GM21825 (cell line): ENCODE data around the gene SDR42E2.
"Not testable (repeated sequence)": the region's sequence is repeated elsewhere in the genome, so short reads cannot be mapped to it uniquely, and the experiment has no call there.

ENCODE experiments used
- ATAC-seq: cut with Tn5 transposase; IDR thresholded peaks from one replicate; pipeline ENCODE4 v1.9.1; 2021; ENCODE audit warnings: mild to moderate bottlenecking, moderate library complexity; ENCODE audit not compliant: unreplicated experiment

The SDR42E2 gene

DNA sequence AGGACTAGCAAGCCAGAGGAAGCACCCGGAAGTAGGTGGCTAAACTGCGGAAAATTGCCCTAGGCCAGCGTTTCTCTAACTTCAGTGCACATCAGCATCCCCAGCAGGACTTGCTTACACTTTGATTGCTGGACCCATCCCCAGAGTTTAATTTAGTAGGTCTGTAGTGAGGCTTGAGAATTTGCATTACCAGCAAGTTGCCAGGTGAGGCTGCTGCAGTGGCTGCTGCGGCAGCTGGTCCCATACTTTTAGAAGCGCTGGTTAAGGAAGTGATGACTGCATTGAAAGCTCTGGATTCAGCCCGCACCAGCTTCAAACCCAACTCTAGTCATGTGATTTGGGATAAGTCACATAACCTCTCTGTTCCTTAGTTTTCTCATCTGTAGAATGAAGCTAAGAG, 48.0 kb downstream of the SDR42E2 start:
- ATAC-seq: no peak

DNA sequence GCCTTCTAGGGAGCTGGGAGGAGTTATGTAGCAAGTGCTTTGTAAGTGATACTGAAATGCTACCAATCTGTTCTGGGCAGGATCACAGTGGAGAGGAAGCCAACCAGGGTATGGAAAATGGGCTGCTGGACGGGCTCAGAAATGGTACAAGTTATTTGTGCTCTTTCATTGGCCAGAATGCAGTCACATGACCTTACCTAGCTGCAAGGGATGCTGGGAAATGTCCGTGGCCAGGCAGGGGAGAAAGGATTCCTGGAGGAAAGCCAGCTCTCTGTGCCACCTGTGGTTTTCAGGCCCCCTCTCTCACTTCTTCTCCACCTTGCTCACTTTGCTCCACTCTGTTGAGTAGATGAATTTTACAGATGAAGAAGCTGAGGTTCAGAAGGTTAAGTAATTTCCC, 48.5 kb downstream of the SDR42E2 start:
- no peak for ATAC-seq

DNA sequence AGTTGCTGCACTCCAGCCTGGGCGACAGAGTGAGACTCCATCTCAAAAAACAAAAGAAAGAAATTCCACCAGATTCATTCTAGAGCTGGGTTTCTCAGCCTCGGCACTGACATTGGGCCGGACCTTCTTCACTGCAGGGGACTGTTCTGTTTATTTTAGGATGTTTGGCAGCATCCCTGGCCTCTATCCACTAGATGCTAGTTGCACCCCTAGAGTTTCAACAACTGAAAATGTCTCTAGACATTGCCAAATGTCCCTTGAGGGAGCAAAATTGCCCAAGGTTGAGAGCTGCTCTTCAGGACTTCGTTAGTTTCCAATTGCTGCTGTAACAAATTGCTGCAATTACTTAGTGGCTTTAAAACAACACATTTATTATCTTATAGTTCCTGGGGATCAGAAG, 50.9 kb downstream of the SDR42E2 start:
- ATAC-seq: no peak

DNA sequence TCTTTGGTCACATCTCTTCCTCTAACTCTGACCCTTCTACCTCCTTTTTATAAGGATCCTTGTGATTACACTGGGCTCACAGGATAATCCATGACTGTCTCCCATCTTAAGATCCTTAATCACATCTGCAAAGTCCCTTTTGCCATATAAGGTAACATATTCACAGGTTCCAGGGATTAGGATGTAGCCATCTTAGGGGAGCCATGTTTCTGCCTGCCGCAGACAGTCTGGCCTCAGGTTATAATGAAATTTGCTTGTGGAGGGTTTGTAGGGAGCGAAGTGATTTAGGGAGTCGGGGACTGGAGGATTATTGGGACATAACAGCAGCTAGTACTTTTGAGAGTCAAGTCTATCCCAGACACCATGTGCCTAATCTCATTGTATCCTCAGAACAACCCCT, 51.5 kb downstream of the SDR42E2 start:
- no peak for ATAC-seq

DNA sequence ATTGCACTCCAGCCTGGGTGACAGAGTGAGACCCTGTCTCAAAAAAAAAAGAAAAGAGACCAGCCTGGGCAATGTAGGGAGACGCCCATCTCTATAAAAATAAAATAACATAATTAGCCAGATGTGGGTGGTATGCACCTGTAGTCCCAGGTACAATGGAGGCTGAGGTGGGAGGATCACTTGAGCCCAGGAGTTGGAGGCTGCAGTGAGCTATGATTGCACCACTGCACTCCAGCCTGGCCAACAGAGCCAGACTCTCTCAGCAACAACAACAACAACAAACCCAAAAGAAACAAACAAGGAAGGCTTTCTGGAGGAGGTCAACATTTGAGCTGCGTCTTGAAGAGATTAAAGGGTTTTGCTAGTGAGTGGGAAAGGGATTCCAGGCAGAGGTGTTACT, 52.1 kb downstream of the SDR42E2 start:
- no peak for ATAC-seq

DNA sequence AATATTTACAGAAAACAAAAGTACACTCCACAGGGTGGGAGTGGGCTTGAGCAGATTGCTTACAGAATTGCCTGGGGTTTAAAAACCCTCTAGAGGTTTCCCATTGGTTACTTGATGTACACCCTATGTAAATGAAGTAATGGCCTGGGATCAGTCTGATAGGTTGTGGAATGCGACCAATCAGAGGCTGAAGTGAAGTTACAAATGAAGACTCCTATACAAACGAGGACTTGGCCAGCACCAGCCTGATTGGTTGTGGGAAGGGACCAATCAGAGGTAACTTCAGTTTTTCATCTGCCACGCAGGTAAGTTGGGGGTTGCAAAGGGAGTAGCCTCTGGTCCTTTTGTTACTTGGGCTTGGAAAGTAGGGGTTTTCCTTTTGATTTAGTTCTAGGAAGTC, 52.6 kb downstream of the SDR42E2 start:
- no peak for ATAC-seq

DNA sequence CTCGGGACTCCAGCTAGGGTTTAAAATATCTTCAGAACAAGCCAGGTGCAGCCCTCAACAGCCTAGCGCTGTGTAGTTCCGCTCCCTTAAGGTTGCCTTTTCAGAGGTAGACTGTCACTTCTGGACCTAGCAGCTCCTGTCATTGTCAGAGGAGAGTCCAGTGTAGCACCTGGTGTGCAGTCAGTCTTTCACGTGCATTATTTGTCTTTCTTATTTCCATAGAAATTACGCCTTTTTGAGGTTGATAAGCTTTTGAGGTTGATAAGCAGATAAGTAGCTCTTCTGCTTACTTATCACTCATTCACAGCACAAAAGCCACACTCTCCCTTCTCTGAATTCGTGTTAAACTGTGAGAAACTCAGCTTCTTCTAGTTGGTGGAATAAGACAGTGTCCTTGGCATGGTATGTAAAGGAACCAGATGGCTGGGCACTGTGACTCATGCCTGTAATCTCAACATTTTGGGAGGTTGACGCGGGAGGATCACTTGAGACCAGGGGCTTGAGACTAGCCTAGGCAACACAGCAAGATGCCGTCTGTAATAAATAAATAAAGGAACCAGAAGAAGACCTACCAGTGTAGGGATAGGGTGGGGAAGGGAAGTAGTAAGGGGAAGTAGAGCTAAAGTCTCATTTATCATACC, 54.0 kb downstream of the SDR42E2 start:
- no peak for ATAC-seq

DNA sequence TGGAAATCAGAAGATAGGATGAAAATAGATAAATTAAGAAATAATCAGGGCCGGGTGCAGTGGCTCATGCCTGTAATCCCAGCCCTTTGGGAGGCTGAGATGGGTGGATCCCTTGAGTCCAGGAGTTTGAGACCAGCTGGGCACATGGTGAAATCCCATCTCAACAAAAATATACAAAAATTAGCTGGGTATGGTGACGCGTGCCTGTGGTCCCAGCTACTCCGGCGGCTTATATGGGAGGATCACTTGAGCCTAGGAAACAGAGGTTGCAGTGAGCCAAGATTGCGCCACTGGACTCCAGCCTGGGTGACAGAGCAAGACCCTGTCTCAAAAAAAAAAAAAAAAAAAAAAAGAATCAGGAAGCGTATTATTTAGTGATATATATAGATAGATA, 54.5 kb downstream of the SDR42E2 start:
- ATAC-seq: not testable (repeated sequence)

DNA sequence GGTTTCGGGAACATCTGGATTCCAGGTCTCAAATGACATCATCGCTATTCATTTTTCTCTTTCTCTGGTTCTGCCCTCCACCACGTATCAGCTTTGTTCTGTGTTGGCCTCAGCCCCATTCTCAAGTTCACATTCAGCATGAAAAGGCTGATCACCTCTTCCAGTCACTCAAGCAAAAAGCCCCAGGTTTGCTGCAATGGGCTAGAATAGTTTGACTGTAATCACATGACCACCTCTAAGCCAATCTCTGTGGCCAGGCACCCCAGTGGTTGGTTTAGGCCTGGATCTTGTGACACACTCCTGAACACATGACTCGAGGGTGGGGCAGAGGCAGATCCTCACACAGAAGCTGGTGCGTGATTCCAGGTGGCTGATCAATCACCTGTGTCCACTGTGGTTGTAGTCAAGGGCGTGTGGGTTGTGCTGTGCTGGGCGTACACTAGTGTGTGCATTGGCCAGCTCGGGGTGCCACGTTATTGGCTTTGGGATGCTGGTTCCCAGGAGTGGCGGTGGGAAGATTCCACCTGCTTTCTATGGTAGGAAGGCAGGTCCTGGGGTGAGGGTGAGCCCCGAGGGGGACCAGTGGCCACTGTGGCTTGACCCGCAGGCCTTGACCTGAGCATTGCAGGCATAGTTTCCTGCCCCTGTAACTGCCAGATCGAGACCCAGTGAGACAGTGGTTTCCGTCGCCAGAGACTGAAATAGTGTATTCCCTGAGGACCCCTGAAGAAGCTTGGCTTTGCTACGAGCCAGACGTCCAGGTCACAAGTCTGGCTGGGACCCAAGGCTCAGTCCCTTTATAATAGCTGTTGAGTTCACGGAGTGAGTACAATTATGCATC, 55.8 kb downstream of the SDR42E2 start:
- peak; percentile 77 for ATAC-seq

DNA sequence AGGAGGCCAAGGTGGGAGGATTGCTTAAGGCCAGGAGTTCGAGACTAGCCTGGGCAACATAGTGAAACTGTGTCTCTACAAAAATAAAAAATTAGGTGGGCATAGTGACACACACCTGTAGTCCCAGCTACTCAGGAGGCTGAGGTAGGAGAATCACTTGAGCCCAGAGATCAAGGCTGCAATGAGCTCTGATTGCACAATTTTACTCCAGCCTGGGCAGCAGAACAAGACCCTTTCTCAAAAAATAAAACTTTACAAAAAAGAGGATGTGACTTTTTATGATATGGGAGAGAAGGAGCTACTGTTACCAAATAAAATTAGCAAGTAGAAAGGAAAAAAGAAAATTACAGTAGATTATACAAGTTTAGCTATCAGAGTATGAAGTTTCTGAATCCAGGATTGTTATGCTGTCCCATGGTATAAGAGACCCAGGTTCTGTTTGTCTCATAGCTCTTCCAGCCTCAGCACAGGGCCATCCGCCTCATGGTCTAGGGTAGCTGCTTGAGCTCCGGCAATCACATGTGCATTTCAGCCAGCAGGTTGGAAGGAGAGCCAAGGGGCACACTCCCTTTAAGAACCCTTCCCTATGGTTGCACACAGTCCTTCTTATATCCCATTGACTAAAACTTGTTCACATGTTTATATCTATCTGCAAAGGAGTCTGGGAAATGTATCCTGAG, 57.2 kb downstream of the SDR42E2 start:
- ATAC-seq: no peak

DNA sequence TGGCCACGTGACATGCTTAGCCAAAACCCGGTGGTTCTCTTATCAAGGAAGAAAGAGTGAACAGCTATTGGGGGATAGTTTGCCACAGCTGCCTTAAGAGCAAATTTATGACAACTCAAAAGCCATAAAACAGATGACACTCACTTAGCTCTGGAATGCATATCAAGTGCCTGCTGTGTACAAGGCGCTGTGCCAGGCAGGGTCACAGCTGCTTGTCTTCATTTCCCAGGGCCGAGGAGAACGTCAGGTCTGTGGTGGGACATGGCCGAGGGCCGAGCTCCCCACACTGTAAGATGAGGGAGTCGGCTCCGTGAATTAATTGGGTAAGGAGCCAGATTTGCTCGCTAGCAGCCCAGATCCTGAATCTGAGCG, 57.7 kb downstream of the SDR42E2 start:
- ATAC-seq: no peak

DNA sequence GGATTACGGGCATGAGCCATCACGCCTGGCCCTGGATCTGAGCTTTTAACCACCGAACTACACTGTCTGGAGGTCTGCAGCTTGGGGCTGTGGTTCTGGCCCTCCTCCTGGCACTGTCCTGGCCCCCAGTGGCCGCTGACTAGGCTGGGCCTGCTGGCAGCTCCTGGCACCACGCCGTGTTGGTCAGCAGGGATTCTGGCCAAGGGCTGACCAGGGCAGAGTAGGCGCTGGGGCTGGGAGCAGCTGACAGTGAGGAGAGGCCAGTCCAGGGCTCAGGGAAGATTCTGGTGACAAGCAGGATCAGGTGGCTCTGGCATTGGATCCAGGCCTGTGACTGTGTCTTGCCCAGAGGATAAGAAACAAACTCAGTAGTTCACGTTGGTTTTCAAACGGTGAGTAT, 58.4 kb downstream of the SDR42E2 start:
- ATAC-seq: no peak

DNA sequence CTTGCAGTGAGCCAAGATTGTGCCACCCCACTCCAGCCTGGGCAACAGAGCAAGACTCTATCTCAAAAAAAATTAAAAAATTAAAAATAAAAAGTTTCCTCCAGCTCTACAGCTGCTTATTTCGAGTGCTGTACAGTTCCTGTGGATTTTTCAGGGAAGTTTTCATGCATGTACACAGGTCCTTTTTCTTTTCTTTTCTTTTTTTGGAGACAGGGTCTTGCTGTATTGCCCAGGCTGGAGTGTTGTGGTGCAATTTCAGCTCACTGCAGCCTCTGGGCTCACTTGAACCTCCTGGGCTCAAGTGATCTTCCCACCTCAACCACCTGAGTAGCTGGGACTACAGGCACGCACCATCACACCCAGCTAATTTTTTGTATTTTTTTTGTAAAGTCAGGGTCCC, 59.7 kb downstream of the SDR42E2 start:
- no peak for ATAC-seq

DNA sequence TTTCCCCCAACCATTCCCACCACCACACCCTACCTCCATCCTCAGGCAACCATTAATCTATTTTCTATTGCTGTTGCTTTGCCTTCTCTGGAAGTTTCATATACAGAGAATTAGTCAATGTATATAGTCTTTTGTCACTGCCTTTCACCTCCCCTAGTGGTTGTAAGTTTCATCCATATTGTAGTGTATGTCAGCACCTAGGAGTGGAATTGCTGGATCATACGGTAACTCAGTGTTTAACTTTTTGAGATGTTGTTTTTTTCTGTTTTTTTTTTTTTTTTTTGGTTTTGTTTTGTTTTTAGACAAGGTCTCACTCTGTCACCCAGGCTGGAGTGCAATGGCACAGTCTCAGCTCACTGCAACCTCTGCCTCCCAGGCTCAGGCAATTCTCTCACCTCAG, 60.7 kb downstream of the SDR42E2 start:
- no peak for ATAC-seq

DNA sequence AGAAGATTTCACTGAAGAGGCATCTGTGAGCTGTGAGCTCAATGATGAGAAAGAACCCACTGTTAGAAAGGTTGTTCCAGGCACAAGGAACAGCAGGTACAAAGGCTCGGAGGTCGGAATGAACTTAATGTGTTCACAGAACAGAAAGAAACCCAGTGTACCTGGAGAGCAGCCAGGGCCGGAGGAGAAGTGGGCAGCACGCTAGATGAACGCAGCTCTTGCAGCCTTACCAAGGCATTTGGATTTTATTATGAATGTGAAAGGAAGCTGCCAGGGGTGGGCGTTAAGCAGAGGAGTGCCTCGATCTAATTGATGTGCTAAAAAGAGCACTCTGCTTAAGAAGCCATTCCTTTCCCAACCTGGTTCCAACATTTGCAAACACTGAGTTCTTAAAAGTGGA, 62.8 kb downstream of the SDR42E2 start:
- ATAC-seq: no peak

DNA sequence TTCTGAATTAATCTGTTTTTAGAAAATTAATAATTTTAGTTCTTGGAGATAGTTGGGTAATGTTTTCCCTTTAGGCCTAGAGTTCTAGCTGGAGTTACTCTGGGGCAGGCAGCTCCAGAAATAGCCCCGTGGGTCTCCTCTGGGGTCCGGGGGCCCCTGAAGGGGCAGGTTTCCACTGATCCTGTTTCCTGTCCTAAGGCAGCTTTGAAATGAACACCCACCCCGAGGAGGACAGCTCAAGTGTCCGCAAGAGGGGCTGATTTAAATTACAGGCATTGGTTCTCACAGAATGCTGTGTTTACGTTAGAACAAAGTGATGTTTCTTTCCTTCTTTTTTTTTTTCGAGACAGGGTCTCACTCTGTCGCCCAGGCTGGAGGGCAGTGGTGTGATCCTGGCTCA, 67.6 kb downstream of the SDR42E2 start:
- ATAC-seq: no peak

DNA sequence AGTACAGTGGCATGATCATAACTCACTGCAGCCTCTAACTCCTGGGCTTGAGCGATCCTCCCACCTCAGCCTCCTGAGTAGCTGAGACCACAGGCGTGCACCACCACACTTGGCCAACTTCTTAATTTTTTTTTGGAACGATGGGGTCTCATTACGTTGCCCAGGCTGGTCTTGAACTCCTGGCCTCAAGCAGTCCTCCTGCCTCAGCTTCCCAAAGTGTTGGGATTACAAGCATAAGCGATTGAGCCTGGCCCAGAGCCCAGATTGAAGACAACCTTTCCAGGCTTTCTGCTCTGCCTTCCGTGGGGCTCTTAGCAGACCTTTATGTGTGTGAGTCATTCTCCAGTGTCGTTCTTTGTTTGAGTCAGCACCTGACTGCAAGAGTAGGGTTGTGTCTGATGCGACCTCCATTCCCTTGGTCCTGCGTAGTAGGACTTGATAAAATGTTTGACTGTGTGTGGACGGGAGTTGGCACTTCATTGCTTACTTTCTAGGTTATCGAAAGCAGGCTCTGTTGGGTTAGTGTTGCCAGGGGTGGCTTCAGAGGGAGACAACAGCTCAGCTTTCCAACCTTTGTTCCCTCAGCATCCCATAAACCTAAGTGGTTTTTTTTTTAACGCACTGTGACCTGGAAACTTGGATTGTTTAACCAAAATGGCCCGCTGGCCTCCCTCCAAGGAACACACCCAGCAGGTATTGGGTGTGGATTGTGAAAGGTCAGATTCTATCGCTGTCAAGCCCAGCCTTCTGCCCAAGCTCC, 70.2 kb downstream of the SDR42E2 start:
- no peak for ATAC-seq

DNA sequence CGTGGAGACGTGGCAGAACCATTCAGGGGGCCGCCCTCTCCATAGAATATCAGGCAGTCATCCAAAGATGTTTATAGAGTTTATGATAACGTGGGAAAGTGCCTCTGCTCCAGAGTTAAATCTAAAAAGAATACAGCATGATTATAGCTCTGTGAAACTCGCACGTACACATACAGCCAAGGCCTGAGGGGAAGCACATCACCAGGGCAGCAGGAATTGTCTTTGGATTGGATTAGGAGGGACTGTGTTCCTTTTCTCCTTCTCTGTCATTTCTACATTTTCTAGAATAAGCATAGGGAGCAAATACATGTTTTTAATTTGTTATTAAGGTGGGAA, 70.7 kb downstream of the SDR42E2 start:
- no peak for ATAC-seq

DNA sequence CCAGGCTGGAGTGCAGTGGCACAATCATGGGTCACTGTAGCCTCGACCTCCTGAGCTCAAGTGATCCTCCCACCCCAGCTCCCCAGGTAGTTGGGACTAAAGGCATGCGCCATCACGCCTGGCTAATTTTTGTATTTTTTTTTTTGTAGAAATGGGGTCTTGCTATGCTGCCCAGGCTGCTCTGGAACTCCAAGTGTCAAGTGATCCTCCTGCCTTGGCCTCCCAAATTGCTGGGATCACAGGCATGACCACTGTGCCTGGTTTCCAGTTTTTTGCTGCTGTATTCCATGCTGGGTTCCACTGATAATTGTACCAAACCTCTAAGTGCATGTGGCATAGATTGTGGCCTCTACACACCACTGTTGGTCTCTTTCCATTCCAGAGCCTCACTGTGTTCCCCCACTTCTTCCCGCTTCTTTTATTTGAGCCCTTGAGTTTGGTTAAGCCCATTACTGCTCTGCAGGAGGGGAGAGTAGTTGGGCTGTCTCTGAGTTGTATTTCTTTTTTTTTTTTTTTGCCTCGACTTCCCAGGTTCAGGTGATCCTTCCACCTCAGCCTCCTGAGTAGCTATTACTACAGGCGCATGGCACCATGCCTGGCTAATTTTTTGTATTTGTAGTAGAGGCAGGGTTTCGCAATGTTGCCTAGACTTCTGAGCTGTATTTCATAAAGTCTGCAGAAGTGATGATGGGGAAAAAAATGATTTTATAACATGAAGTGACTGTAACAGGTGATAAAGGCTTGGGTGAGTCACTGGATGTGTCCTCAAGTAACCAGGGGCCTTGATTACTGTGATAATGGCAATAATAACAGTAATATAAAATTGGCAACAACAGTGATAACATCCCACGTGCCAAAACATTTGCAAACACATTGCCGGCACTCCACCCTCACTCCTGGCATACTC, 73.8 kb downstream of the SDR42E2 start:
- ATAC-seq: no peak

DNA sequence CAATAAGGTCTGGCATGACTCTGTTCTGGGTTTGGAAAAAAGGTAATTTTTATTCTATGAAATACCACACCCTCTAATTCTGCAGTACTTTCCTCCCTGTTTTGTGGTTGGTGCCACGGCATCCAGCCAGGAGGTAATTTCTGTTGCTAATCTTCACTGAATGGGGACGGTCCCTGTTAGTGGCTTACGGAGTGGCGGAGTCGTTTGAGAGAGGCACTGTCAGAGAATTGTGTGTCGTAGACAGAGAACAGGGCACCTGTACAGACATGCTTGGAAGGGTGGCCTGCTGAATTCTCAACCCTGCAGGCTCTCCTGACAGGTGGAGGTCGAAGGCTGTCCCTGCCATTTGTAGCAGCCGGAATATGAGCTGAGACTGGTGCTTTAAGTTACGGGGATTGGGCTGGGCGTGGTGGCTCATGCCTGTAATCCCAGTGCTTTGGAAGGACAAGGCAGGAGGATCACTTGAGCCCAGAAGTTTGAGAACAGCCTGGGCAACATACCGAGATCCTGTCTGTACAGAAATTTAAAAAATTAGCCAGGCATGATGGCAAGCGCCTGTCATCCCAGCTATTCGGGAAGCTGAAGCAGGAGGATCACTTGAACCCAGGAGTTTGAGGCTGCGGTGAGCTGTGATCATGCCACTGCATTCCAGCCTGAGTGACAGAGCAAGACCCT, 77.0 kb downstream of the SDR42E2 start:
- ATAC-seq: no peak
